ENCODE results near the gene RNF17.

GRCh38 chr13:24893863-24894262 lies 129.9 kb downstream of the RNF17 start:
- TF ChIP-seq CTCF (IDR thresholded peaks at IDR 0.05) (no peak), ZFX (IDR thresholded peaks at IDR 0.05; ENCODE audit: borderline replicate concordance) (no peak)
